AG09309 (cell line): ENCODE data around the gene PPP2R3C.

Experiments
- DNase-seq: peaks from one replicate; pipeline ENCODE4 v3.0.0-alpha.2; 2010; ENCODE audit warnings: low read depth
- H3K4me3 ChIP-seq: 2 replicates; pipeline ENCODE4 v1.5.1; 2011; ENCODE audit warnings: mild to moderate bottlenecking, low read depth, low read length, moderate library complexity; ENCODE audit not compliant: control insufficient read depth
- CTCF ChIP-seq: IDR thresholded peaks from 2 replicates; pipeline ENCODE4 v1.5.1; 2011; ENCODE audit warnings: mild to moderate bottlenecking, low read depth, low read length, inconsistent platforms; ENCODE audit not compliant: insufficient read depth, control insufficient read depth; ENCODE audit errors: missing control alignments

Gene PPP2R3C

GRCh38 chr14:35133542-35134328 lies 11.9 kb upstream of the PPP2R3C start:
- no peak for DNase-seq
- TF ChIP-seq CTCF = no peak
- no peak overlapping the region for H3K4me3 ChIP-seq

- no peak for TF ChIP-seq CTCF
These were observed 2.3 kb upstream of the PPP2R3C start for GRCh38 chr14:35124127-35124526.

GRCh38 chr14:35123388-35123703 lies 1.6 kb upstream of the PPP2R3C start:
- peak overlapping the region; percentile 95 for H3K4me3 ChIP-seq
- DNase-seq = no peak
- TF ChIP-seq CTCF = no peak

More at GRCh38 chr14:35124127-35124526, 2.3 kb upstream of the PPP2R3C start:
- DNase-seq = no peak
- H3K4me3 ChIP-seq = no peak overlapping the region

GRCh38 chr14:35122696-35123387 lies 1.1 kb upstream of the PPP2R3C start:
- no peak for DNase-seq
- no peak for TF ChIP-seq CTCF
- H3K4me3 ChIP-seq = peak overlapping the region; percentile 95

- H3K4me3 ChIP-seq = peak overlapping the region; percentile 95
- DNase-seq = no peak
- TF ChIP-seq CTCF = no peak
These were observed 534 bp downstream of the PPP2R3C start for GRCh38 chr14:35121026-35121886.

GRCh38 chr14:35117112-35117511 lies 4.7 kb downstream of the PPP2R3C start:
- DNase-seq = no peak
- no peak overlapping the region for H3K4me3 ChIP-seq
- no peak for TF ChIP-seq CTCF
